Measurements from ENCODE around the gene TNFRSF21. TPM values are rescaled to one million over a fixed set of nuclear protein-coding genes. Genes with fewer than 3 reads are reported as not detected.

Gene TNFRSF21
- total RNA-seq, 1 experiment from 2014 or later, result 47.3 TPM

- TF ChIP-seq AR (CRISPR knock-in tag; IDR thresholded peaks at IDR 0.05), result no peak
- no peak for TF ChIP-seq ATF2 (CRISPR knock-in tag; IDR thresholded peaks at IDR 0.05; ENCODE audit: borderline replicate concordance, low read depth)
- TF ChIP-seq HMGXB4 (CRISPR knock-in tag; IDR thresholded peaks at IDR 0.05), result no peak
- no peak for TF ChIP-seq ZNF263 (CRISPR knock-in tag; IDR thresholded peaks at IDR 0.05; ENCODE audit: low read depth)
- TF ChIP-seq ELF4 (CRISPR knock-in tag; IDR thresholded peaks at IDR 0.05; ENCODE audit: low read depth), result no peak
- no peak for TF ChIP-seq ZNF532 (CRISPR knock-in tag; IDR thresholded peaks at IDR 0.05; ENCODE audit: borderline replicate concordance)
- TF ChIP-seq ZNF317 (CRISPR knock-in tag; IDR thresholded peaks at IDR 0.05; ENCODE audit: borderline replicate concordance, low read depth), result no peak
- TF ChIP-seq SMAD3 (CRISPR knock-in tag; IDR thresholded peaks at IDR 0.05; ENCODE audit: borderline replicate concordance), result no peak
- no peak for TF ChIP-seq FOXP4 (CRISPR knock-in tag; IDR thresholded peaks at IDR 0.05)
- TF ChIP-seq KAT7 (CRISPR knock-in tag; IDR thresholded peaks at IDR 0.05; ENCODE audit: borderline replicate concordance), result no peak
- TF ChIP-seq TEAD1 (CRISPR knock-in tag; IDR thresholded peaks at IDR 0.05), result no peak
- no peak for TF ChIP-seq ZNF232 (CRISPR knock-in tag; IDR thresholded peaks at IDR 0.05)
- TF ChIP-seq E2F4 (CRISPR knock-in tag; IDR thresholded peaks at IDR 0.05; ENCODE audit: borderline replicate concordance, low read depth), result no peak
- no peak for TF ChIP-seq USF1 (CRISPR knock-in tag; IDR thresholded peaks at IDR 0.05)
- no peak for TF ChIP-seq E2F1 (CRISPR knock-in tag; IDR thresholded peaks at IDR 0.05)
Observed at GRCh38 chr6:47303342-47303741, 6.4 kb downstream of the TNFRSF21 start (continued).

Data from WTC11 (cell line).